Fibroblast of skin of right quadriceps (primary cell): Measurements from ENCODE around the gene GUCD1.

Experiments used
- DNase-seq: peaks from one replicate; pipeline ENCODE4 v3.0.0-alpha.2; 2013

GUCD1 gene

GRCh38 chr22:24589518-24590030, 34.6 kb upstream of the GUCD1 start:
- DNase-seq, result no peak

- no peak for DNase-seq
These were observed 34.0 kb upstream of the GUCD1 start for GRCh38 chr22:24588757-24589481.

- DNase-seq, result no peak
These were observed 33.4 kb upstream of the GUCD1 start for GRCh38 chr22:24588381-24588756.

DNA sequence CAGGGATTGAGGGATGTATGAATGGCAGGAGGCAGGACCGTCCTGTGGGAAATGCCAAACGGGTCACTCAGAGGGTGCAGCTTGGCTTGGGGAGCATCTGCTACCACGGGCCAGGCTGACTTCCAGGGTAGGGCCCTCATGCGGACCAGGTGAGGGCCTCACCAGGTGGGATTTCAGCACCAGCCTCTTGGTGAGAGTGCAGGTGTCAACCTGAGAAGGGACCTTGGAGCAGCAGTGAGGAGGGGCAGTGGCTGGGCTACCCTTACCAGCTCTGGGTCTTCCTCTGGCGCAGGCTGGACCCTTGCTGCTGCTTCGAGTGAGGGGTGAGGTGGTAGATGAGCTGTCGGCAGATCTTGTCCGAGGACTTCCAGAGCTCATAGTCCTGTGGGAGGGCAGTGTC, 33.0 kb upstream of the GUCD1 start:
- DNase-seq, result no peak

DNA sequence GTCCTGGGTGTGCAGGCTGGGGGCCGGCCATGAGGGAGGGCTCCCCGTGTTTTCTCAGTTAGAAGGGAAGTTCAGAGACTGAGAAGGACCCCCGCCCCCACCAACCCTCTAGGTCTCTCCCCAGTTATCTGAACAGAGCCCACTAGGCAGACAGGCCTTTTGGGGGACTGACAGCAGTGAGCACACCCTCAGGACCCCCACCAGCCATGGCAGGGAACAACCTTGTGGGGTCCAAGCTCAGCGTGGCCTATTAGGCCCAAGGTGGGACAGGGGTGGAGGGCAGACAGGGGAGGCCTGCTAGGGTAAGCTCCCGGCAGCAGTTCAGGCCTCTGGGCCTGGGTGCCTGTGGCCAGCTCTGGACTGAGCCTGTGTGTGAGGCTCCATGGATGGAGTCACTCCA, 32.3 kb upstream of the GUCD1 start:
- no peak for DNase-seq

- DNase-seq, result no peak
These were observed 31.1 kb upstream of the GUCD1 start for GRCh38 chr22:24585927-24586546.

GRCh38 chr22:24585461-24585860, 30.5 kb upstream of the GUCD1 start:
- no peak for DNase-seq

GRCh38 chr22:24584871-24585411, 30.0 kb upstream of the GUCD1 start:
- DNase-seq, result no peak

DNA sequence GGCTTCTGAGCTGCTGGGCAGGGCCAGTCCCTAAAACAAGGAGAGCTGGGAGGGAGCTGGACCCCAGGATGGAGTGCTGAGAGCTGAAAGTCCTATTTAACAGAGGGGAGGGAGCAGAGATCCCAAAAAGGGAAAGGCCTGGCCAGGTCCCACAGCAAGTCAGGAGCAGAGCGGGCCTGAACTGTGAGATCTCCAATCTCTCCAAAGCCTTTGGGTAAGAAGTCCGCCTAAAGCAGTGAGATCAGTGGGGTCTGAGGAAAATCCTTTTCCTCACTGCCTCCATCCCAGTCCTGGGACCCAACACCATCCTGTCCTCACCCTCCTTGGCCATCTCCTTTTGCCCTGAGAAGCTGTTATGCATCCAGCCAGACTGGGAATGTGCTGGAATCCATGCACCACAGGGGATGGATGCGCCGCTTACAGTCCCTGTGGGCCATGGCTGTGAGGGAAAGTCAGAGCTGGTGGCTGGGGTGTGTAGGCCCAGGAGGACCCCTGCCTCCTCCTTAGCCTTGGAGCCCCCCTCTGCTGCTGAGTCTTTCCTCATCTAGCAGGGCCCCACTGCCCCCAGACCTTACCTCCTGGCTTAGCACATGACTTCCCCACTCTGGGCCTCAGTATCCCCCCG, 29.3 kb upstream of the GUCD1 start:
- DNase-seq, result no peak

GRCh38 chr22:24583221-24584165, 28.6 kb upstream of the GUCD1 start:
- DNase-seq, result peak; percentile 24

- DNase-seq, result no peak
These were observed 27.3 kb upstream of the GUCD1 start for GRCh38 chr22:24582056-24582814.

DNA sequence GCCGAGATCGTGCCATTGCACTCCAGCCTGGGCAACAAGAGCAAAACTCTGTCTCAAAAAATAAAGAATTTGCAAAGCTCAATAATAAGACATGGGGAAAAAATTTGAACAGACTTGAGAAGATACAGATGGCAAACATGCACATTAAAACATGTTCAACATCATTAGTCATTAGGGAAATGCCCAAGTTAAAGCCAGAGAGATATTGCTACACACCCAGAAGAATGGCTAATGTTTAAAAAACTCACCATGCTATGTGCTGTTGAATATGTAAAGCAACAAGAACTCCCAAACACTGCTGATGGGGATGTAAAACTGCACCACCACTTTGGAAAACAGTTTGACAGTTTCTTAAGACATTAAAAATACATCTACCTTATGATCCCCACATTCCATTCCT, 25.3 kb upstream of the GUCD1 start:
- DNase-seq, result peak; percentile 72

- DNase-seq, result no peak
These were observed 24.3 kb upstream of the GUCD1 start for GRCh38 chr22:24579258-24579601.

GRCh38 chr22:24578355-24579257, 23.7 kb upstream of the GUCD1 start:
- no peak for DNase-seq

DNA sequence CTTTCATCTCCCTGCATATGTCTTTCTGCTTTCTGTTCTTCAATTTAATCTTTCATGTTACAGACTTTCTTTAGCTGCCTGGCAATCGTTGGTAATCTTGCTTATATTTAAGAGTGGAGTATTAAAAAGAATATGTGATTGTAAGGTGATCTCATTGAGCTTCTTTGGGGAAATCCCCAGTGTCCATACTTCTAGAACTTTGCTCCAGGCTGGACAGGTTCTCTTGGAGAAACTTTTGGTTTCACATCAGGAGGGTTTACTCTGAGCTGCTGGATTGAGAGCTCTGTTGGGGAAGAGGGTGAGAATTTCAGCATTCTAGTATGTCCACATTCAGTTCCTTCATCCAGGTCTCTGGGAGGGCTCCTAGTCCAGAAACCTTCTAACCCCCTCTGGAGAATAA, 21.8 kb upstream of the GUCD1 start:
- DNase-seq, result no peak

- DNase-seq, result no peak
These were observed 16.3 kb upstream of the GUCD1 start for GRCh38 chr22:24571266-24571665.

DNA sequence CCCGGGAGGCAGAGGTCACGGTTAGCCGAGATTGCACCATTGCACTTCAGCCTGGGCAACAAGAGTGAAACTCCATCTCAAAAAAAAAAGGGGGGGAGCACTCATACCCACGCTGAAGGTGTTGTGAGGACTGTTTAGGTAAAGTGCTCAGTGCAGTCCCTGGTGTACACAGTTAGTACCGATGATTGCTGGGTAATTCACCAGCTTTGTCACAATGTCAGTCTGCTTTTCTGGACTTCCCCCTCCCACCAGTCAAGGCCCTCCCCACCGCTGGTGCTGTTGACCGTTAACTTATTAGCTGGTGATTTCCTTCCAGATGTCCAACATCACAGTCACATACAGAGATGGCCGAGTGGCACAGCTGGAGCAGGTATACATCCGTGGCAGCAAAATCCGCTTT, 12.7 kb upstream of the GUCD1 start:
- DNase-seq, result no peak

GRCh38 chr22:24566899-24567511, 12.1 kb upstream of the GUCD1 start:
- no peak for DNase-seq

DNA sequence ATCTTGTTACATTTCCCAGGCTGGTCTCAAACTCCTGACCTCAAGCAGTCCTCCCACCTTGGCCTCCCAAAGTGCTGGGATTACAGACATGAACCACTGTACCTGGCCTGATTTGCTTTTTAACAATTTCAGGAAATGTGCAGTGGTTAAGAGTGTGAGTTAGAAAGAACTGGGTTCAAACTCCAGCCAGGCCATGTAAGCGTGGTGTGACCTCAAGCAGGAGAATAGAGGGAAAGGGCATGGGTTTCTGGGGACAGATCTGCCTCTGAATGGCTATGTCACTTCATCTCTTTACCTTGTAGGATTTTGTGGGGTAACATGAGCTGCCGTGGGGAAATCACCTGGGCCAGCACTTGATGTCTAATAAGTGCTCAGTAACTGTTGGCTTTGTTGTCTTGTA, 10.1 kb upstream of the GUCD1 start:
- no peak for DNase-seq

- DNase-seq, result no peak
These were observed 9.6 kb upstream of the GUCD1 start for GRCh38 chr22:24564376-24565058.
